MM.1S (cell line): ENCODE data around the gene MPPED1.

Source experiments
- DNase-seq: peaks from one replicate; pipeline ENCODE4 v3.0.0-alpha.2; 2015
- H2AFZ ChIP-seq: fragments of 300-600 bp; sonication (generic); 2 replicates; pipeline ENCODE4 v1.6.0; 2016; ENCODE audit warnings: antibody characterized with exemption, low read length
- H3F3A ChIP-seq: fragments of 300-600 bp; sonication (generic); 2 replicates; pipeline ENCODE4 v1.6.1; 2016; ENCODE audit warnings: mild to moderate bottlenecking, antibody characterized with exemption, low read length, moderate library complexity, mixed read lengths; ENCODE audit not compliant: insufficient read depth
- H3K27ac ChIP-seq: fragments of 300-600 bp; sonication (generic); 2 replicates; pipeline ENCODE4 v1.5.1; 2016; ENCODE audit warnings: mild to moderate bottlenecking, low read length
- H3K27me3 ChIP-seq: fragments of 300-600 bp; sonication (generic); replicated peaks from 2 replicates; pipeline ENCODE4 v1.6.0; 2016; ENCODE audit warnings: low read length; ENCODE audit not compliant: insufficient read depth
- H3K36me3 ChIP-seq: fragments of 300-600 bp; sonication (generic); replicated peaks from 2 replicates; pipeline ENCODE4 v1.6.1; 2016; ENCODE audit warnings: mild to moderate bottlenecking, low read length, mixed read lengths; ENCODE audit not compliant: insufficient read depth
- H3K4me1 ChIP-seq: fragments of 300-600 bp; sonication (generic); 2 replicates; pipeline ENCODE4 v1.6.1; 2016; ENCODE audit warnings: low read length, mixed read lengths
- H3K4me2 ChIP-seq: fragments of 300-600 bp; sonication (generic); 2 replicates; pipeline ENCODE4 v1.6.0; 2016; ENCODE audit warnings: low read depth, low read length
- H3K4me3 ChIP-seq: fragments of 300-600 bp; sonication (generic); 2 replicates; pipeline ENCODE4 v1.5.1; 2016; ENCODE audit warnings: low read length, mixed read lengths
- H3K79me2 ChIP-seq: fragments of 300-600 bp; sonication (generic); 2 replicates; pipeline ENCODE4 v1.6.1; 2016; ENCODE audit warnings: mixed run types, low read length, mixed read lengths
- H3K9ac ChIP-seq: fragments of 300-600 bp; sonication (generic); 2 replicates; pipeline ENCODE4 v1.6.1; 2016; ENCODE audit warnings: low read length, mixed read lengths
- H3K9me2 ChIP-seq: fragments of 300-600 bp; sonication (generic); replicated peaks from 2 replicates; pipeline ENCODE4 v1.6.1; 2016; ENCODE audit warnings: mild to moderate bottlenecking, low read length, mixed read lengths; ENCODE audit not compliant: insufficient read depth
- H3K9me3 ChIP-seq: fragments of 300-600 bp; sonication (generic); replicated peaks from 2 replicates; pipeline ENCODE4 v1.6.1; 2016; ENCODE audit warnings: mild to moderate bottlenecking, low read length, mixed read lengths; ENCODE audit not compliant: insufficient read depth
- H4K20me1 ChIP-seq: fragments of 300-600 bp; sonication (generic); 2 replicates; pipeline ENCODE4 v1.6.1; 2016; ENCODE audit warnings: mild to moderate bottlenecking, low read length, moderate library complexity, mixed read lengths; ENCODE audit not compliant: insufficient read depth
- CTCF ChIP-seq: fragments of 300-600 bp; sonication (generic); IDR thresholded peaks from 2 replicates; pipeline ENCODE4 v1.5.1; 2016; ENCODE audit warnings: antibody characterized with exemption, low read length, mixed read lengths
- EZH2 ChIP-seq: fragments of 300-600 bp; sonication (generic); optimal IDR thresholded peaks from 2 replicates; pipeline ENCODE3; 2017; ENCODE audit warnings: low read depth, mild to moderate bottlenecking, antibody characterized with exemption, low read length, mixed read lengths
- EZH2phosphoT487 ChIP-seq: fragments of 300-600 bp; sonication (generic); IDR thresholded peaks from 2 replicates; pipeline ENCODE4 v1.6.1; 2018; ENCODE audit warnings: antibody characterized with exemption, low read length

Gene MPPED1

DNA sequence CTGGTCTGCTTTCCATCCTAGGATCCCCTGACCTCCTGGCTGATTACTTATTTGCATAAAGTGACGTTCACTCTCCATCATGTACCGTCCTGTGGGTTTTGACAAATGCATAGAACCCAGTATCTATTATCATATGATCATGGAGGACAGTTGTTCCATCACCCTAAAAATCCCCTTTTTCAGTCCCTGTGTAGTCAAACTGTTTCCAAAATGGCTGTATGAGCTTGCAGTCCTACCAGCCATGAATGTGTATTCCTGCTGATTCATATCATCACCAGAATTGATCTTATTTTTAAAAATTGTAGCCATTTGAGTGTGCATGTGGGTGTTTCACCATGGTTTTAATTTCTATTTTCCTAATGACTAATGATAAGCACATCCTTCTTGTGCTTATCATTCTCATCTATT, 108.8 kb downstream of the MPPED1 start:
- no peak overlapping the region for H3K27ac ChIP-seq
- H3K36me3 ChIP-seq, result no peaks in the 10 kb centered on the region
- no peak overlapping the region for H3K4me2 ChIP-seq
- H3F3A ChIP-seq, result no peaks in the 10 kb centered on the region
- 0 out of 2 replicates have a peak, but pooled peaks cover 3% of the 10 kb centered on the region for H3K27me3 ChIP-seq
- H3K9ac ChIP-seq, result no peak overlapping the region
- H4K20me1 ChIP-seq, result no peaks in the 10 kb centered on the region
- TF ChIP-seq EZH2, result no peak
- TF ChIP-seq CTCF, result no peak
- no peak for TF ChIP-seq EZH2phosphoT487
- DNase-seq, result no peak
- no peaks in the 10 kb centered on the region for H3K9me2 ChIP-seq
- H3K4me1 ChIP-seq, result no peaks in the 10 kb centered on the region
- H2AFZ ChIP-seq, result no peak overlapping the region
- H3K9me3 ChIP-seq, result no peaks in the 10 kb centered on the region
- H3K4me3 ChIP-seq, result no peak overlapping the region
- H3K79me2 ChIP-seq, result no peaks in the 10 kb centered on the region

DNA sequence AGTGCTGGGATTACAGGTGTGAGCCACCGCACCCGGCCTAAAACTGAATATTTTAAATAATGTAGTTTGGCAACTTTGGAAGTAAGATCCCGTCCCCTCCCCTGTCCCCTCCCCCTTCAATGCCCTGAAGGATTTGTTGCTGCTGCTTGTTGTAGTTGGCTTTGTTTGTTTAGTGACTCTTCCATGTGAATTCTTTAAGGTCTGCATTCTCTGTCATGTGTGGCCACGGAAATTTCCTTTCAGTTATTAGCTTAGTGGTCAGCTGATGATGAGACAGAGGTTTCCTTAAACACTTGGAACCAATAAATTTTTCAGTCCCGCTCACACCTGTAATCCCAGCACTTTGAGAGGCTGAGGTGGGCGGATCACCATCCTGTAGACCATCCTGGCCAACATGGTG, 109.9 kb downstream of the MPPED1 start:
- no peaks in the 10 kb centered on the region for H3K9me2 ChIP-seq
- H3F3A ChIP-seq, result no peaks in the 10 kb centered on the region
- no peak overlapping the region for H2AFZ ChIP-seq
- H3K27ac ChIP-seq, result no peak overlapping the region
- H3K4me2 ChIP-seq, result no peak overlapping the region
- no peaks in the 10 kb centered on the region for H3K79me2 ChIP-seq
- TF ChIP-seq EZH2phosphoT487, result no peak
- TF ChIP-seq EZH2, result no peak
- TF ChIP-seq CTCF, result no peak
- H3K4me1 ChIP-seq, result no peaks in the 10 kb centered on the region
- H3K27me3 ChIP-seq, result no peaks in the 10 kb centered on the region
- no peak overlapping the region for H3K9ac ChIP-seq
- H3K4me3 ChIP-seq, result no peak overlapping the region
- no peak for DNase-seq
- H3K9me3 ChIP-seq, result no peaks in the 10 kb centered on the region
- no peaks in the 10 kb centered on the region for H3K36me3 ChIP-seq
- H4K20me1 ChIP-seq, result no peaks in the 10 kb centered on the region

- H3K79me2 ChIP-seq, result no peaks in the 10 kb centered on the region
- H3K27ac ChIP-seq, result no peak overlapping the region
- H3K27me3 ChIP-seq, result no peaks in the 10 kb centered on the region
- H3K4me2 ChIP-seq, result no peak overlapping the region
- H3K9ac ChIP-seq, result no peak overlapping the region
- no peaks in the 10 kb centered on the region for H3K9me3 ChIP-seq
- DNase-seq, result no peak
- H4K20me1 ChIP-seq, result no peaks in the 10 kb centered on the region
- H3F3A ChIP-seq, result no peaks in the 10 kb centered on the region
- no peak overlapping the region for H2AFZ ChIP-seq
- TF ChIP-seq EZH2, result no peak
- no peak for TF ChIP-seq EZH2phosphoT487
- no peak for TF ChIP-seq CTCF
- H3K4me3 ChIP-seq, result no peak overlapping the region
- H3K36me3 ChIP-seq, result no peaks in the 10 kb centered on the region
- no peaks in the 10 kb centered on the region for H3K9me2 ChIP-seq
- peaks cover 9% of the 10 kb centered on the region for H3K4me1 ChIP-seq
Measured at GRCh38 chr22:43526117-43526655, 114.4 kb downstream of the MPPED1 start.
